ENCODE measurements around the gene MICU1. TPM values are rescaled to one million over a fixed set of nuclear protein-coding genes. Genes with fewer than 3 reads are reported as not detected.

The MICU1 gene
- total RNA-seq, 1 experiment from 2014 or later, result 25.5 TPM

DNA sequence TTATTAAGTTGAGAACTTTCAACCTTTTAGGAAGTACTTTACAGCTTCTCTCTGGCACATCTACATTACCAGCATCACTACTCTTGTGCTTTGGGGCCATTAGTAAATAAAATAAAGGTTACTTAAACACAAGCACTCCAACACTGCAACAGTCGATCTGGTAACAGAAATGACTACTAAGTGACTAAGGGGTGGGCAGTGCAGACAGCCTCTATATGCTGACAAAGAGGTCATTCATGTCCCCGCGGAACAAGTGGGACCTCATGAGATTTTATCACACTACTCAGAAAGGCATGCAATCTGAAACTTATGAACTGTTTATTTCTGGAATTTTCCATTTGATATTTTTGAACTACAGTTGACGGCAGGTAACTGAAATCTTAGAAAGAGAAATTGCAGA lies 159.9 kb downstream of the MICU1 start:
- no peaks in the 10 kb centered on the region for H3K36me3 Mint-ChIP-seq (ENCODE audit: insufficient read depth, unreplicated experiment)
- H3K27ac Mint-ChIP-seq (ENCODE audit: low read depth, unreplicated experiment), result no peak overlapping the region
- no peaks in the 10 kb centered on the region for H3K9me3 Mint-ChIP-seq (ENCODE audit: unreplicated experiment)
- BruUV-seq (replicated peaks), result no TSS peak
- DNase-seq (ENCODE audit: unreplicated experiment), result no peak
- no peak overlapping the region for H3K4me3 Mint-ChIP-seq (ENCODE audit: unreplicated experiment)
- CTCF ChIA-PET, result no interaction called here
- H3K27me3 Mint-ChIP-seq (ENCODE audit: insufficient read depth, unreplicated experiment), result no peaks in the 10 kb centered on the region
- TF ChIP-seq, protein P1, sequence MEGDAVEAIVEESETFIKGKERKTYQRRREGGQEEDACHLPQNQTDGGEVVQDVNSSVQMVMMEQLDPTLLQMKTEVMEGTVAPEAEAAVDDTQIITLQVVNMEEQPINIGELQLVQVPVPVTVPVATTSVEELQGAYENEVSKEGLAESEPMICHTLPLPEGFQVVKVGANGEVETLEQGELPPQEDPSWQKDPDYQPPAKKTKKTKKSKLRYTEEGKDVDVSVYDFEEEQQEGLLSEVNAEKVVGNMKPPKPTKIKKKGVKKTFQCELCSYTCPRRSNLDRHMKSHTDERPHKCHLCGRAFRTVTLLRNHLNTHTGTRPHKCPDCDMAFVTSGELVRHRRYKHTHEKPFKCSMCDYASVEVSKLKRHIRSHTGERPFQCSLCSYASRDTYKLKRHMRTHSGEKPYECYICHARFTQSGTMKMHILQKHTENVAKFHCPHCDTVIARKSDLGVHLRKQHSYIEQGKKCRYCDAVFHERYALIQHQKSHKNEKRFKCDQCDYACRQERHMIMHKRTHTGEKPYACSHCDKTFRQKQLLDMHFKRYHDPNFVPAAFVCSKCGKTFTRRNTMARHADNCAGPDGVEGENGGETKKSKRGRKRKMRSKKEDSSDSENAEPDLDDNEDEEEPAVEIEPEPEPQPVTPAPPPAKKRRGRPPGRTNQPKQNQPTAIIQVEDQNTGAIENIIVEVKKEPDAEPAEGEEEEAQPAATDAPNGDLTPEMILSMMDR (IDR thresholded peaks at IDR 0.05; ENCODE audit: unreplicated experiment), result no peak
- intact Hi-C loops (cut with micrococcal nuclease), result no loop called here
- no peaks in the 10 kb centered on the region for H3K4me1 Mint-ChIP-seq (ENCODE audit: insufficient read depth, unreplicated experiment)
- POLR2A ChIA-PET, result no interaction called here

DNA sequence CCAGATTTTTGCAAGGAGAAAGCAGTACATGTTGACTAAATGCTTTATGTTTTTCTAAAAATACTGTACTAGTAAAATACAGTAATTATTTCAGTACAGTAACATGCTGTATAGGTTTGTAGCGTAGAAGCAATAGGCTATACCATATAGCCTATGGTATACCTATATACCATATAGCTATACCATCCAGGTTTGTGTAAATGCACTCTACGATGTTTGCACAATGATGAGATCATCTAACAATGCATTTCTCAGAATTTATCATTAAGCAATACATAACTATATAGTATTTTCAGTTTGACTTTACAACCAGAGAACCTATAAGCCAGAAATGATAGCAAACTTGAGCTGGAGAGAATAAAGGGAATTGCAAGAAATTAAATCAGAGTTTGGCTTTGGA lies 161.4 kb downstream of the MICU1 start:
- no TSS peak for BruUV-seq (replicated peaks)
- Mint-ChIP-seq H3K27me3 (ENCODE audit: insufficient read depth, unreplicated experiment) (no peaks in the 10 kb centered on the region), H3K27ac (ENCODE audit: low read depth, unreplicated experiment) (no peak overlapping the region), H3K36me3 (ENCODE audit: insufficient read depth, unreplicated experiment) (no peaks in the 10 kb centered on the region), H3K4me1 (ENCODE audit: insufficient read depth, unreplicated experiment) (no peaks in the 10 kb centered on the region), H3K9me3 (ENCODE audit: unreplicated experiment) (no peaks in the 10 kb centered on the region), H3K4me3 (ENCODE audit: unreplicated experiment) (no peak overlapping the region)
- CTCF ChIA-PET, result interaction anchor here (0.6 kb wide), 2 partner anchors 90 to 234 kb away, joined by 3 to 4 read pairs; no protein-coding TSS in a partner anchor
- TF ChIP-seq, protein P1 (IDR thresholded peaks at IDR 0.05; ENCODE audit: unreplicated experiment), result no peak
- no peak for DNase-seq (ENCODE audit: unreplicated experiment)
- intact Hi-C loops (cut with micrococcal nuclease), result no loop called here
- POLR2A ChIA-PET, result no interaction called here

DNA sequence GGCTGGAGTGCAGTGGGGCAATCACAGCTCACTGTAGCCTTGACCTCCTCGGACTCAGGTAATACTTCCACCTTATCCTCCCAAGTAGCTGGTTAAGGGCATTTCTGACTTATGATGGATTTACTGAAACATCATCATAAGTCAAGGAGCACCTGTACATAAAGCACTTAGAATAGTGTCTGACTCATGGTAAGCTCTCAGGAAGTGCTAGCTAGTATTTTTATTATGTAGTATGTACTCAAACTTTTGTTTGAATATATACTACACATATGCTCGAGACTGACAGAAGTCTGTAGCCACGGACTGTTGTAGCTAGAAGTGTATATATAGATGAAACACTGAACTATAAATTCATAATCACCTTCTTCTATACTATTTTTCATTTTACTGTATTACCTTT lies 163.6 kb downstream of the MICU1 start:
- intact Hi-C loops (cut with micrococcal nuclease), result no loop called here
- Mint-ChIP-seq H3K36me3 (ENCODE audit: insufficient read depth, unreplicated experiment) (no peaks in the 10 kb centered on the region), H3K4me3 (ENCODE audit: unreplicated experiment) (no peak overlapping the region), H3K27me3 (ENCODE audit: insufficient read depth, unreplicated experiment) (no peaks in the 10 kb centered on the region), H3K27ac (ENCODE audit: low read depth, unreplicated experiment) (no peak overlapping the region), H3K4me1 (ENCODE audit: insufficient read depth, unreplicated experiment) (no peaks in the 10 kb centered on the region), H3K9me3 (ENCODE audit: unreplicated experiment) (no peaks in the 10 kb centered on the region)
- DNase-seq (ENCODE audit: unreplicated experiment), result no peak
- POLR2A ChIA-PET, result interaction anchor here (0.7 kb wide), 1 partner anchor 331 kb away, joined by 3 read pairs; no protein-coding TSS in a partner anchor
- BruUV-seq (replicated peaks), result no TSS peak
- TF ChIP-seq, protein P1 (IDR thresholded peaks at IDR 0.05; ENCODE audit: unreplicated experiment), result no peak
- CTCF ChIA-PET, result interaction anchor here (0.7 kb wide), 1 partner anchor 105 kb away, joined by 3 read pairs; no protein-coding TSS in a partner anchor

DNA sequence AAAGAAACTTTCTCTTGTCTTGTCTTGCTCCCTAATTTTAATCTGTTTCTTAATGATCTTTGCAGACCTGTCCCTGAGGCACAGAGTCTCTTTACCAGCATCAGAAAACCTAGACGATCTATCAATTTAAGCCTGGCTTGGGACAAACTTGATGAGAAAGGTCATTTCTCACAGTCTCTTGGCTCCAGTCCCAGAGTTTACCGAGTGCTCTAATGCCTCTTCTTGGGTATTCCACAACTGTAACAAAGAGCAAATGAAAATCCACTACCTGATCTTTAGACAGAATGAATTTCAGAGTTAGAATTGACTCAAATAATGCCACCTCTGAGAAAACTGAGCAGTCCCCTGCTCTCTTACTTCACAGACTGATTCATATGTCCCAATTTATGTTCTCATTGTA lies 164.8 kb downstream of the MICU1 start:
- intact Hi-C loops (cut with micrococcal nuclease), result no loop called here
- BruUV-seq (replicated peaks), result no TSS peak
- Mint-ChIP-seq H3K4me1 (ENCODE audit: insufficient read depth, unreplicated experiment) (no peaks in the 10 kb centered on the region), H3K27ac (ENCODE audit: low read depth, unreplicated experiment) (no peak overlapping the region), H3K36me3 (ENCODE audit: insufficient read depth, unreplicated experiment) (no peaks in the 10 kb centered on the region), H3K27me3 (ENCODE audit: insufficient read depth, unreplicated experiment) (no peaks in the 10 kb centered on the region), H3K9me3 (ENCODE audit: unreplicated experiment) (no peaks in the 10 kb centered on the region), H3K4me3 (ENCODE audit: unreplicated experiment) (no peak overlapping the region)
- no peak for DNase-seq (ENCODE audit: unreplicated experiment)
- POLR2A ChIA-PET, result no interaction called here
- CTCF ChIA-PET, result no interaction called here
- TF ChIP-seq, protein P1 (IDR thresholded peaks at IDR 0.05; ENCODE audit: unreplicated experiment), result no peak

Measured in MCF 10A (cell line).